GM18511 (cell line): ENCODE data around the gene STX17.
"Not testable (repeated sequence)": the region's sequence is repeated elsewhere in the genome, so short reads cannot be mapped to it uniquely, and the experiment has no call there.

Source experiments
- ATAC-seq: cut with Tn5 transposase; IDR thresholded peaks from one replicate; pipeline ENCODE4 v1.9.1; 2021; ENCODE audit warnings: mild to moderate bottlenecking, moderate library complexity; ENCODE audit not compliant: unreplicated experiment

Gene STX17

DNA sequence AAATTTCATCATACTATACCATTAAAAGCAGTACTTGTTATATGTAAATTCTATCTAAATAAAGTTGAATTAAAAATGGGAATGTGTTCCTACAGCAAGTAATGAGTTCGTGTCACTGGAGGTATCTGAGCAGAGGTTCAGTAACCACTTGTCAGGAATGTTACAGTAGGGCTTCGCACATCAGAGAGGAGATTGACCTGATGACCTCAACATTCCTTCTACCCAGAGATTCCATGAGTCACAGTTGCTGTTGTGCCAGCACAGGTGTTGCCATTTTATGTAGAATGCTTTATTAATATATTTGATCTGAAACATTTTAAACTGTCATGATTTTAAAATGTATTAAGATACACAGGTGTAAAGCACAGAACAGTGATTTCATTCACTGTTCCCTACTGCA, 60.3 kb downstream of the STX17 start:
- no peak for ATAC-seq

DNA sequence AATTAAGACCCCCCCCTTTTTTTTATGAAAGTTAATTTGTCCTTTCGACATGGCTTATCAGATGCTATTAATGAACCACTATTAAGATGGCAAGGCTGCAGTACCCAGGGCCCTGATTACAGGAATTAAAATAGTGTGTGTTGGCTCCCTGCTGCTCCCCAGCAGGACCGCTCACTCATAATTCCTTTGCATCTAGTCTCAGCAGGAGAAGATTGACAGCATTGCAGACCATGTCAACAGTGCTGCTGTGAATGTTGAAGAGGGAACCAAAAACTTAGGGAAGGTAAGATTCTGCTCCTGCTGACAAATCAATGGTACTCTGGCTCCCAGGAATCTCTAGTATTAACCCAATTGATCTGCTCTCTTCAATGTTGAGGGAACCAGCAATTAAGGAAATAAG, 61.0 kb downstream of the STX17 start:
- ATAC-seq, result no peak

- no peak for ATAC-seq
Measured at GRCh38 chr9:99970481-99970880, 64.0 kb downstream of the STX17 start.

- ATAC-seq, result no peak
Measured at GRCh38 chr9:99971410-99971809, 65.0 kb downstream of the STX17 start.

DNA sequence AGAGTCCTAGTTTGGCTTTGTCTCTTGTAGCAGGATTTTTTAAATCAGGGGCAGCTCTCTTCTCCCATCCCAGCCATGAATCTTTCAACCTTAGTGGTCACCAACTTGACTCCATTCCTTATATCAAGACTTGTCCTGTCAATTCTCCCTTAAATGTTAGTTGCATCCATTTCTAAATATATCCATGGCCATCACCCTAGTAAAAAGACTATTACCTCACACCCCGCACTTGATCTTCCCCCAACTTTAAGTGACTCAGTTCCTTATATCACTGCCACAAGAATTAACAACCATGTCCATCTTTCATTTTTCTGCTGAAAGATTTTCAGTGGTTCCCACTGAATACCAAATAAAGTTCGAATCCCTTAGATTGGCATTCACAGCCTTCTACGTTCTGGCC, 67.0 kb downstream of the STX17 start:
- no peak for ATAC-seq

DNA sequence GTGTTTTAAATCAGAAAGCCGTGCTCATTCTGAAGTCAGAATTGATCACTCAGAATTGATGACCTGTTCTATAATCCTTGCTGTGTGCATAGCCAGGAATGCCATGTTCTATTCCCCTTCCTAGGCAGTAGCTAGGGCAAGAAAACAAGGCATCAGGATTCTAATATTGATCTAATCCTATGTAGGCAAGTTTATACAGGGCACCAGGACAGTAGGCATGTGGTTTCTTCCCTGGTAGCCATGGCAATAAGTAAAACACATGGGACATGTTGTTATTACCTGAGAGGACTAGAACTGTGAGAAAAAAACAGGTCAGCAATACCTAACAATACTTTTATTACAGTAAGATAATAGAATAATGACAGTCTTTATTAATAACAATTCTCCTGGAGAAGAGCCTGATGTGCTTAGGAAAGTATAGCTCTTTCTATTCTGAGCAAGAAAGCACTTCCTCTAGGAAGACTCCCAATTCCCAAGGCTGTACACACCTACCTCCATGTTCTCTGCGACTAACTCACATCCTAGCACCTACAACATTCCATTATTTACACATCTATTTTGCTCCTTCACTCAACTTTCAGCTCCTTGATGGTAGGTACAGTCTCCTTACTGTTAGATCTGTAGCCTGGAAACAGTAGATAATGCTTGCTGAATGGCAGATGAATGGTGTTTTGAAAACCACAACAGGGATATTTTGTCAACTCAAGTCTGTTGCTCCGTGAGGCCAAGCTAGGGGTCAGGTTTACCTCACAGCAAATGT, 70.8 kb downstream of the STX17 start:
- ATAC-seq, result no peak

GRCh38 chr9:99978221-99978620, 71.8 kb downstream of the STX17 start:
- no peak for ATAC-seq

DNA sequence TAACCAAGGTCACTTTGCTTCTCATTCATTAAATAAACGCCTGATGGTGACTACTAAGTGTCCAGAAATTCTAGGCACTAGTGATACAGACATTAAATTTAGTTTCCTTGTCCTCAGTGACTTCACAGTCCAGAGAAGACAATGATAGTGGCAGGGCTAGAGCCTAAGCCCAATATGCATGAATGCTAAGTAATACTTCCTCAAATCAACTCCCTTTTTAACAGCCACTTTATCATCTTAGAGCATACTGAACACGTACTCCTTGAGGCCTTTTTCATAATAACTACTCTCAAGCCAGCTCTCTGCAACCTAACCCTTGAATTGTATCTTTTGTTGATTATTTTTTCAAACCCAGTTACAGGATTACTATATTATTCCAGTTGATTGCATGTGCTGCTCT, 74.1 kb downstream of the STX17 start:
- no peak for ATAC-seq

GRCh38 chr9:99986642-99987041, 80.2 kb downstream of the STX17 start:
- no peak for ATAC-seq

DNA sequence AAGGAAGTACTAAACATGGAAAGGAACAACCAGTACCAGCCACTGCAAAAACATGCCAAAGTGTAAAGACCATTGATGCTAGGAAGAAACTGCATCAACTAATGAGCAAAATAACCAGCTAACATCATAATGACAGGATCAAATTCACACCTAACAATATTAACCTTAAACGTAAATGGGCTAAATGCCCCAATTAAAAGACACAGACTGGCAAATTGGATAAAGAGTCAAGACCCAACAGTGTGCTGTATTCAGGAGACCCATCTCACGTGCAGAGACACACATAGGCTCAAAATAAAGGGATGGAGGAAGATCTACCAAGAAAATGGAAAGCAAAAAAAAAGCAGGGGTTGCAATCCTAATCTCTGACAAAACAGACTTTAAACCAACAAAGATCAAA, 84.1 kb downstream of the STX17 start:
- not testable (repeated sequence) for ATAC-seq

- ATAC-seq, result no peak
Measured at GRCh38 chr9:99998266-99998665, 91.8 kb downstream of the STX17 start.

DNA sequence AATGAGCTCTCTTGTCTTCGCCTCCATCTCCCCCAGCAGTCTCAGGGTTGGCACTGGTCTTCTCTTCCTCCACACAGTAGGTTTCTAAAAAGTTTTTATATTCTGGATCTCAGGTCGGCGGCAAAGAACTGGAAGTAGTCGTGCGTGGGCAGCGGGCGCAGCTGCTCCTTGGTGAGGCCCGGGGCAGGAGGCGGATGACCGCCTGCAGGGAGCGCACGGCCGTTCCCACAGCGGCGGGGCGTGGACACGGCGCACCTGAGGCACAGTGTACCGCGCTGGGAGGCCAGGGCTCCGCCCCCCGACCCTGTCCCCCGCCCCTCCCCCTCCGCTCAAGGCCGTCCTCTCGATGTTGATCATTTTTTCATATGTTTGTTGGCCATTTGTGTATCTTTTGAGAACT, 92.4 kb downstream of the STX17 start:
- no peak for ATAC-seq

- ATAC-seq, result no peak
Measured at GRCh38 chr9:99999797-100000196, 93.3 kb downstream of the STX17 start.

DNA sequence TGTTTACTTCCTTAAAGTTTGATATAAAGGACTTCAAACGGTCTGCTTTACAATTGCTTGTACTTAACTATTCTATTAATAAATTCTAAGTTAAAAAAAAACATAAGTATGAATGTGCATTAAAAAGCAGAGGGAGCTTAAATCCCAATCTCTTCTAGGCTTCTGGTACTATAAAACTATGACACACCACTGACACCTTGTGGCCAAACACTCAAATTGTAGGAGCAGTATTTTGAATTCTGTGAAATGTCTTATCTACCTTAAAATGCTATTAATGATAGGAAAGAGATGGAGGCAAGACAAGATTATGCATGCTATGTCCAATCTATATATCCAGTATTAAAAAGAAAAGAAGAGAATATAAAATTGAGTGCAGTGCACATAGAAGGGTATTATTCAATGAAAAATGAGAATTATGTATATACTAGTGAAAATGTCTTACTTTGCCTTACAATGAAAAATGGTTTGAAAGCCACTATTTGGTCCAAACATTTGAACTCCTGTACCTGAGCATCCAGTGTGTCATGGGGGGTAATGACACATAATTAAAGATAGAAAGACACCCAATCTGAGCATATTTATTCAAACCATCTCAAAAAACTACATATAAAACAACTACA, 104.7 kb downstream of the STX17 start:
- no peak for ATAC-seq

- ATAC-seq, result no peak
Measured at GRCh38 chr9:100012279-100012678, 105.8 kb downstream of the STX17 start.

DNA sequence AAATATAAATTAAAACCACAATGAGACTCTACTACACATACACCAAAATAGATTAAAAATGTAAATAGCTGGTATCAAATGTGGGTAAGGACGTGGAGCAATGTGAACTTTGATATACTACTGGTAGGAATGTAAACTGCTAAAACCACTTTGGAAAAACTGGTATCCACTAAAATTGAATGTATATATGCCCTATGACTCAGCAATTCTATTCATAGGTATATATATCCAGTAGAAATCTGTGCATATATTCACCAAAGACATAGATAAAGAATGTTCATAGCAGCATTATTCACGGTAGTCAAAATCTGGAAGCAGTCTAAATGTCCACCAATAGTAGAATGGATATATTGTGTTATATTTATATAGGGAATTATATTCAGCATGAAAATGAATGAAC, 107.1 kb downstream of the STX17 start:
- no peak for ATAC-seq

DNA sequence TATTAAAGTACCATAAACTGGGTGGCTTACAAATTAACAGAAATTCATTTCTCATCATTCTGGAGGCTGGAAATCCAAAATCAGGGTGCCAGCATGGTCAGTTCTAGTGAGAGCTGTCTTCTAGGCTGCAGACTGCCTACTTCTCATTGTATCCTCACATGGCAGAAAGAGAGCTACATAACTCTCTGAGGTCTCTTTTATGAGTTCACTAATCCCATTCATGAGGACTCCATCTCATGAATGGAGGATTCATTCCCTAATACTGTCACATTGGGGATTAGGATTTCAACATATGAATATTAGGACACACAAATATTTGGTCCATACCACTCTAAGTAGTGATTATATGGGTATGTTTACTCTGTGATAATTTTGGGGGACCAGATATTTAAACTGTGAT, 108.4 kb downstream of the STX17 start:
- ATAC-seq, result no peak

DNA sequence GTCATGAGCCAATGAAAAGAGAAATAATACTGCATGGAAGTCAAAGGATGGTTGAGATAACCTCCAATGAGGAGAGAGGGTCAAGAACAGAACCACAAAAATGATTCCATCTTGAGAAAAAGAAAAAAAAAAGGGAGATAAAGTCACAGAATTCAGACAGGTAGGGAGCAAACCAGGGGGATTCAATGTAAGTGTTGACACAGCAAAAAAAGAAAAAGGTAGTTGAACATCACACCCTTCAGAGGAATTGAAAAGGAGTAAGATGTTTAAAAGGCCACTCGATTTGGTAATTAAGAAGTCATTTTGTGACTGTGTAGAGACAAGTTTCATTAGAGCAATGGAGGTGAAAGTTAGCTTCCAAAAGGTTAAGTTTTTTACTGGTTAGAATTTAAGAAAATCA, 113.1 kb downstream of the STX17 start:
- no peak for ATAC-seq
